Measurements from ENCODE around the gene AIFM1.

AIFM1 gene

DNA sequence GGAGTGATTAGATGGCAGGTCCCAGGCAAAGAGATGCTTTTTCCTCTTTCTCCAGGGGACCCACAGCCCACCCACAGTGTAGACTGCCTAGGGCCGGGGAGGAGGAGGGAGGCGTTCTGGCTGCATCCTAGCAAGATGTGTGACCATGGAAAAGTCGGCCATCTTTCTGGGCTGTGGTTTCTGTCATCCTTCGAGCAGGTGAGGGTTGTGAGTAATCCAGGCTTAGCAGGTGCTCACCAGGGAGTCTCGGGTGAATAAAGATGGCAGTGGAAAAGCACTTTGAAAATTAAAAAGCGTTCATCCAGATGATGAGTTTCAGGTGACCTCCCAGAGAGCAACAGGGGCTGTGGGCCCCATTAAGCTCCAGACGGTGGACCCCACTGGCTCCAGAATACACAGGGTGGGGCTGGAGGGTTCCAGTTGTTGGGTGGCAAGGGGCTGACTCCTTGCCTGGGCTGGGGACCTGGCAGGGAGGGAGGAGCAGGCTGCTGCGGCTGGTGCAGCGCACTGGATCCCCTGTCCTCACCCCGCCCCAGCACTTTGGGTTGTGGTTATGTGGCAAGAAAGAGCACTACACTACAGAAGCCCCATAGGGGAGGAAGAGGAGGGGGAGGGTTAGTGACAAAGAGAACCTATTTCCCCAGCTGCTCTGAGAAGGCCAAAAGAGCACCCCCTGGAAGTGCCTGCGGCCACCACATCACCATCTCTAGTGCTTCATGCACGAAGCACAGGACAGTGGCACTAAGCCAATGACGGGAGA, 79.0 kb downstream of the AIFM1 start:
- DNase-seq = peak; percentile 84

DNA sequence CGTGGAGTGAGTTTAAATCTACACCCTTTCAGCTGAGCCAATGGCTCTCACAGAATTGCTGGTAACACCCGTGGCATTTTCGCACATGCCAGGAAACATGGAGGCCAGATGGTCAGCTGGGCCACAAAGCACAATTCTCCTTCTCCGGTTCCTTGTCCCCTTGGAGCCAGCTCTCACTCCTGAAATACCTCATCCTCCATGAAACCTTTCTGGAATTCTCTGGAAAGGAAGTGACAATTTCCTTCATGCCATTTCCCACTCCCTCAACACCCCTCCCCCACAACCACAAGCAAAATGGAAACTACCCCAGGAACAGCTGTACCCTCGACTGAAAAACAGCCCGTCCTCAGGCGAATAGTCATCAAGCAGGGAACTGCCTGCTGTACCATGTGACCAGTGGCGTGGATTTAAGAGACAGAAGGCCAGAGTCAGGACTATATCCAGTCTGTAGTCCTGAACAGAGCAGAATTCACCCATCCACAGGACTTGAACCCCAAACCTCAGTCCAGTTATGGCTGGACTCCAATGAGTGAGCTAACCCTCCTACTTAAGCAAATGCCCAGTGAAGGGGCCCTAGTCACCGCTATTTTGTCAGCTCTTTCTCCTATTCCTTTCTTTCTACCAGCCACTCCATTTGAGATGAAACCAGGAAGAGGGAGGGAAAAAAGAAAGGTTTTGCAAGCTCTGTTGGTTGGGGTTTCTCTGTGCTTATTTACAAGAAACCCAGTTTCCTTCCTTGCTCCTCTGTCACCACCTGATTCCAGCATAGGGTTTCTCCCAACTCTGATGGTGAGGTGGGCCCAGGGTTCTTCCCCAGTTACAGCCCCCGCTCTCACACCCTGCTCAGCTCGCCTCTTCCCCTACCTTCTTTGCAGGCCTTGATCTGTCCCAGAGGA, 79.8 kb downstream of the AIFM1 start:
- DNase-seq = no peak

DNA sequence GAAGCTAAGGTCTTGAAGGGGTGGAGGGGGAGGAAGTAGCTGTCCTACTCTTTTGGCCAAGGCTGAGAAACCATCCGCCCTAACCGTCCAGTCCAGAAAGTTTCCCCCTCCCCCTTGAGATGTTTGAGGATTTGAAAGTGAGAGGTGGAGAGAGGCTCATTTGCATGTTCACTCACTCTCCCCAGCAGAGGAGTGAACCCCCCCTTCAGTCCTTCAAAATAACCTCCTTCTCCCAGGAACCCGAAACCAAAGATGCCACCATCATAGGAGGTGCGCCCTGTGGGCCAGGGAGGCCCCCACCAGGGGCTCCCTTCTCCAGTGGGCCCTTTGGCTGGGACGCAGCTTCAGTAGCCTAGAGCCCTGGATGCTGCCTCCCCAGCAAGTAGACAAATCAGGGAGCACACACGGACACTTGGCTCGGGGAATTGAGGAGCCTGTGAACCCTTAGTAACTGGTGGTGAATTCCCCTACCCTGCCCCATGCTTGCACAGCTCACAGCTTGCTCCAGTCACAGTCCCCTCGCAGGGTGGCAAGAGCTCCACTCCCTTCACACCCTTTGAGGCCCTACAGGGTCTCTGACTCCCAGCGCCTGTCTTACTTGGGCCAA, 80.9 kb downstream of the AIFM1 start:
- DNase-seq = peak; percentile 66

DNA sequence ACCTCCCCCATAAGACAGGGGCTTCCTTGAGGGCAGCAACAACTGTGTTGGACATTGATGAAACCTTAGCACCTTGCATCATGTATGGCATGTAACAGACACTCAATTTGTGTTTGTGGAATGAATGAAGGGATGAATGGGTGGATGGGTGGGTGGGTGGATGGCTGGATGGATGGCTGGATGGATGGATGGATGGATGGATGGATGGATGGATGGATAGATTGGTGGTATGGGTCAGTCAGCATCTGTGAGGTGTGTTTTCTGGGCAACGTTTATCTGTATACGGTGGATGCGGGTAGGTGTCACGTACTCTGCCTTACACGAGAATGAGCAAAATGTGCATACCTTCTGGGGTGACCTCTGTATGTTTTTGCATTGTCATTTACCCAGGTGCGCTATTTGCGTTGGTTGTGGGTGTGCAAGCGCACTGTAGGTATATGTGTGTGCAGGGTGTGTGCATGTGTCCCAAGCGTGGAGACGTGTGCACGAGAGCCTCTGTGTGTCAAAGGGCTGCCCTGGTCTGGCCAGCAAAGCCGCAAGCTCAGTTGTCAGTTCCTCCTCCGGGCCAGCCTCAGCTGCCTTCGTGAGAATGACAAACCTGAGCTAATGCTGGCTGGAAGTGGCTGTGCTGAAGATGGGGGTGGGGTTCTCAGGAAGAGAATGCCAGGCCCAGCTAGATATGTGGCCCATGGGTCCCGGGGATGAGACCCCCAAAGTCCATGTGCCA, 81.8 kb downstream of the AIFM1 start:
- no peak for DNase-seq

DNA sequence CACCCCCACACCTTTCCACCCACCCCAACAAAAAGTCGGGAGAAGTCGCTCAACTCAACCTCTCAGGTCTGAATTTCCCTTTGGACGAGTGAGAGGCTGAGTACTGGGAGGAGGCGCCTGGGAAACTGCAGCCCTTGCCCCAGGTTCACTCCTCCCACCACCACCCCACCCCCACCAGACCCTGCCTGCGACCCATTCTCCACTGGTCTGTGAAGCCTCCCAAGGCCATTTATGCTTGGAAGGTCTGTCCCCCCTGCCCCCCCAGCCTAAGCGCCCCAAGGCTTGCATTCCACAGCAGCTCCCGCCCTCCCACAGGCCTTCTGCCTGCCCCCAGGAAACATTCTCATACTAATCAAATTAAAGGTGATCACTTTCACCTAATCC, 82.5 kb downstream of the AIFM1 start:
- no peak for DNase-seq

DNA sequence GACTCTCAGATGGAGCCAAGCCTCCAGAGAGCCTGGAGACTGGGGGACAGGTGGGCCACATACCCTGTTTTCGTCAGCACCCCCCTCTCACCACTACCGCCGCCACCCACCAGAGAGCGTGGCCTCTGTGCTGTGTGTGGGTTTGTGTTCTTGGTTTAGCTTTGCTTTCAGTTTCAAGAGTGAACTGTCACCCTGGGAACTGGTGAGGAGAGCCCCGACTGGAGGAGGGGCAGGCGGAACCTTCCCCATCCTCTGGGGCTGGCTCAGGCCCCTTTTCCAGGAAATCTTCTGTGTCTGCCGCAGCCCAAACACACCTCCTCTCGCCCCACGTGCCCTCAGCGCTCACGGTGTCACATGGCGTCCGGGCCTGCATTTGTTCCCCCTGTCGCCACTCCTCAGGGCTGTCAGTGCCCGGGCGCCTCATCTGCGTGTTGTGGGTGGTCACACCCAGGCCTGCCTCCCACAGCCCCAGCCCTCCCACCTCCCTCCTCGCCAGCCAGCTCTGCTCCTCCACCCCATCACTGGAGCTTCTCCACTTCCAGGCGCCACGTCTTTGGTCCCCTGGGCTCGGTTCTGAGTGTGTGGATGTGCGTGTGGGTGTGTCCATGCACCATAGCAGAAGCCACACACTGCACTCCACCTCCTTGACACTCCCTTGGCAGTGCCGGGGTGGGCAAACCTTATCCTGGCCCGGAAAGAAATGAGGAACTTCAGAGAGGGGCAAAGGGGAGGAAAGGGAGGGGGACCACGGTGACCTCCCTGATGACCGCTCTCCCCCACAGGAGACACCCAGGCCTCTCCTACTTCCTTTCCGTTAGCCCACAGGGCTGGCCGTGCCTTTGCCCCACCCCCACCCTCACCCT, 83.2 kb downstream of the AIFM1 start:
- DNase-seq = peak; percentile 91

DNA sequence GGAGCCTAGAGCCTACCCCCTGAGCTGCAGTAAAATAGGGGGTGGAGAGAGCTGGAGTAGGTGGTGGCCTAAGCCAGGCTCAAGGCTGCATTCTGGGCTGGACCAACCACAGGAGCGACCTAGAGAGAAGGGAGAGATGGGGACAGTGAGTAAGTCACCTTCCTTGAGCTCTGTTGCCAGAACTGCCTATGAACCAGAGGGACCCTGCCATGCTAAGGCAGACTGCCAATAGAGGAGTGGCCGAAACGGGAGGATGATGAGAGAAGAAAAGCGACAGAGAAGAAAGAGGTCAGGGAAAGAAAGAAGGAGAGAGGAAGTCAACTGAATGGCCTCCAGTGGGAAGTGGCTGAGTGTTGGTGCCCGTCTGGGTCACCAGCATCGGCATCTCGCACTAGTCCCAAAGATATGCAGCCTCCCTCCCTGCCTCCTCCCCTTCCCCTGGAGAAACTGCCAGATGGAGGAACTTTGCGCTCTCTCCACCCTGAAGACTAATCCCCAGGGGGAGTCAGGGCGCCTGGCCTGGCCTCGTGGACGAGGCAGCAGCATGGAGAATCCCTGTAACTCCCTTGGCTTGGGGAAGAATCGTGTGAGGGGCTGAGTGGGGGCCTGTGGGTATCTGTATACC, 84.1 kb downstream of the AIFM1 start:
- DNase-seq = no peak

DNA sequence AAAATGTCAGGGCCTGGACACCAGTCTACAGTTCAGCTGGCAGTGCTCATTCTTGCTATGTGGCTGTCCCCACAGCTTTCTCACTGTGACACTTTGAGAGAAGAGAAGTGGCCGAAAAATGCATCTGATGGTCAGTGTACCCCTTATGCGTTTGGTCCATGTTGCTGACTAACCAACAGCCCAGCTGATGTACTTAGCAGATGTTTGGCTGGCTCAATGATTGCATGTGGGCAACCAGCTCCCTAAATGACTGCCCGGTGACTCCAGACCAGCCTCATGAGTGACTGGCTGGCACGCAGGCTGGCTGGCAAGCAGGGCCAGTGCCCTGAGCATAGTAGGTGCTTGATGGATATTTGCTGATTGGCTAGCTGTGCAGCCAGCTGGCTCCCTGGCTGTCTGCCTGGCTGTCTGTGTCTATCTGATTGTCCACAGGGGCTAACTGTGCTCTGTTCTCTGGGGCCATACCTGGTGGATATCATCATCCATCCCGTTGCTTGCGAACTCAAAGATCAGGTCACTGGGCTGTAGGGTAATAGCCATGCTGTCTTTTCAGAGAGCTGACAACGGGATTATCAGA, 84.8 kb downstream of the AIFM1 start:
- no peak for DNase-seq

DNA sequence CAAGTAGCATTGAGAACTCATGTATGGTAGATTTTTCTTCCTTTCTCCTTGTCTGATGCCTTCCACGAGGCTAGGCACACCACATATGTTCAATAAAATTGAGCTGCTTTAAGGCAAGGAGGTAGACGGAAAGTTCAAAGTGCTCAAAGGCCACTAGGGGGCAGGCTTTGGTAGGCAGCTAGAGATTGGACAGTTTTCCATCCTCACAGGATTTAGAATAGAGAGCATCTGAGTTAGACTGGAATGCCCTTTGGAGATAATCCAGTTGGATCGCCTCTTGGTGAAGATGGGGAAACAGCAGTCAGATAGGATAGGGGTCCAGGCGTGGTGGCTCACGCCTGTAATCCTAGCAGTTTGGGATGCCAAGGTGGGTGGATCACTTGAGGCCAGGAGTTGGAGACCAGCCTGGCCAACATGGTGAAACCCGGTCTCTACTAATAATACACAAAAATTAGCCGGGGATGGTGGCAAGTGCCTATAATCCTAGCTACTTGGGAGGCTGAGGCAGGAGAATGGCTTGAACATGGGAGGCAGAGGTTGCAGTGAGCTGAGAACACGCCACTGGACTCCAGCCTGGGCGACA, 85.7 kb downstream of the AIFM1 start:
- DNase-seq = peak; percentile 82

Data from activated effector memory CD4-positive, alpha-beta T cell treated with anti-CD3 and anti-CD28 coated beads, Interleukin-2, amount 50 U/mL, for 16 hours (primary cell).